ENCODE measurements around the gene LEMD1. TPM values are rescaled to one million over a fixed set of nuclear protein-coding genes. Genes with fewer than 3 reads are reported as not detected.

LEMD1 gene
- total RNA-seq, 1 donor: not detected

DNA sequence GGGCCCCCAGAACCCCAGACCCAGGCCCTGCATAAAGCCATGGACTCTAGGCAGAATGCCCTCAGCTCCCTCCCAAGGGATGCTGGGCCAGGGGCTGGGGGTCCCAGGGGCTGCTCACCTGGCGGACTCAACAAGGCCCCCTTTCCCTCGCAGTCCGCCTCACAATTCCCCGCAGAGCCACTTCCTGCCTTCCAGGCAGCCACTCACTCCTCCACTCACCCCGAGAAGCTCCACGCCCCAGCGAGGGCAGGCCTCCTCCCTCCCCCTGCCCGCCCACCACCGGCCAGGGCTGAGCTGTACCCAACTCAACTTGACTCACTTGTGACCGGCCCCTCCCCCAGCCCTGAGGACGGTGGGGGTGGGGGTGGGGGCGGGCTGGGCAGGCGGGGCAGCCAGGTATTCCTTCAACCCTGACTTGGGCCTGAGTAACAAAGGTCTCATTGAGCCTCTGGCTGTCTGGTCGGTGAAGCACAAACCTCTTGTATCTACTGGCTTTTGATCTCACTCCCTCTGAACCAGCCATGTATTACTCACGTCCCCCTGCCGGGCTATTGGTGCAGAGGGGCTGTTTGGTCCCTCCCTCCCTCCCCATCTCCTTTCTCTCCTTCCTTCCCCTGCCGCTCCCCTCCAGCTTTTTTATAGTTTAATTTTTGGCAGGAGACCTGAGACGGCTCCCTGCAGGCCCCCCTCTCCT is 28.0 kb upstream of the LEMD1 start:
- H3K4me1 ChIP-seq (ENCODE audit: insufficient read depth, low read length): peaks cover 6% of the 10 kb centered on the region
- H3K27me3 ChIP-seq (ENCODE audit: insufficient read depth, low read length): peaks cover 51% of the 10 kb centered on the region
- H2AFZ ChIP-seq (ENCODE audit: low read length): no peak overlapping the region
- H3K79me2 ChIP-seq (ENCODE audit: insufficient read depth, low read length): no peaks in the 10 kb centered on the region
- H3K4me3 ChIP-seq (ENCODE audit: insufficient read depth, low read length): no peak overlapping the region
- H3K9me3 ChIP-seq (ENCODE audit: low read depth, low read length): no peaks in the 10 kb centered on the region
- no peak for TF ChIP-seq CTCF (IDR thresholded peaks at IDR 0.05; ENCODE audit: extremely low read depth, low read depth, low read length)
- peak; percentile 97 for DNase-seq (ENCODE audit: insufficient read length, low spot score, missing footprints)
- peak overlapping the region; percentile 13 for H3K4me2 ChIP-seq (ENCODE audit: insufficient read depth, low read length)
- H3K36me3 ChIP-seq (ENCODE audit: insufficient read depth, low read length): no peaks in the 10 kb centered on the region
- no peaks in the 10 kb centered on the region for H4K20me1 ChIP-seq (ENCODE audit: insufficient read depth, low read length)
- H3K27ac ChIP-seq (ENCODE audit: low read depth, low read length): no peak overlapping the region

DNA sequence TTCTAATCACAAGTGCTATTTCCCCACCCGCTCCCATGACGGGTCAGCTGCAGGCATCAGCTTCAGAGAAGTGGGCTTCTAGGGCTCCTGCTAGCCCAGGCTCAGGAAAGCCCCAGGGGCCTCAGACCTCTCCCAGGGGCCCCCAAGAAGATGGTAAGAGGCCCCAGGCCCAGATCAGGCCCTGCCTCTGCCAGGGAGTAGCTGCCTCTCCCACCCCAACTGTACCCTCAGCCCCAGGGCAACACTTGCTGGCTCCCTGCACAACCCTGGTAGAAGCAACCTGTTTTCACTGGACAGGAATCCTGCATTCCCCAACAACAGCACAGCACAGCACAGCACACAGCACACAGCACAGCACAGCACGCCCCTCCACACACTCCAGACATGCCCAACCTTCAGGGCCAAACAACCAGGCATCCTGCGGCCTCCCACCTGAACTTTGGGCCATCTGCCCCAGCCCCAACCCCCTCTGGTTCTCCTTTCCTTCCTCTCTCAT is 27.4 kb upstream of the LEMD1 start:
- DNase-seq (ENCODE audit: insufficient read length, low spot score, missing footprints): peak; percentile 76
- TF ChIP-seq CTCF (IDR thresholded peaks at IDR 0.05; ENCODE audit: extremely low read depth, low read depth, low read length): no peak
- Histone ChIP-seq H3K9me3 (ENCODE audit: low read depth, low read length) (no peaks in the 10 kb centered on the region), H3K27me3 (ENCODE audit: insufficient read depth, low read length) (peaks cover 45% of the 10 kb centered on the region), H3K27ac (ENCODE audit: low read depth, low read length) (no peak overlapping the region), H3K4me3 (ENCODE audit: insufficient read depth, low read length) (no peak overlapping the region), H4K20me1 (ENCODE audit: insufficient read depth, low read length) (no peaks in the 10 kb centered on the region), H3K79me2 (ENCODE audit: insufficient read depth, low read length) (no peaks in the 10 kb centered on the region), H2AFZ (ENCODE audit: low read length) (no peak overlapping the region), H3K4me1 (ENCODE audit: insufficient read depth, low read length) (peaks cover 6% of the 10 kb centered on the region), H3K4me2 (ENCODE audit: insufficient read depth, low read length) (peak overlapping the region; percentile 13), H3K36me3 (ENCODE audit: insufficient read depth, low read length) (no peaks in the 10 kb centered on the region)

DNA sequence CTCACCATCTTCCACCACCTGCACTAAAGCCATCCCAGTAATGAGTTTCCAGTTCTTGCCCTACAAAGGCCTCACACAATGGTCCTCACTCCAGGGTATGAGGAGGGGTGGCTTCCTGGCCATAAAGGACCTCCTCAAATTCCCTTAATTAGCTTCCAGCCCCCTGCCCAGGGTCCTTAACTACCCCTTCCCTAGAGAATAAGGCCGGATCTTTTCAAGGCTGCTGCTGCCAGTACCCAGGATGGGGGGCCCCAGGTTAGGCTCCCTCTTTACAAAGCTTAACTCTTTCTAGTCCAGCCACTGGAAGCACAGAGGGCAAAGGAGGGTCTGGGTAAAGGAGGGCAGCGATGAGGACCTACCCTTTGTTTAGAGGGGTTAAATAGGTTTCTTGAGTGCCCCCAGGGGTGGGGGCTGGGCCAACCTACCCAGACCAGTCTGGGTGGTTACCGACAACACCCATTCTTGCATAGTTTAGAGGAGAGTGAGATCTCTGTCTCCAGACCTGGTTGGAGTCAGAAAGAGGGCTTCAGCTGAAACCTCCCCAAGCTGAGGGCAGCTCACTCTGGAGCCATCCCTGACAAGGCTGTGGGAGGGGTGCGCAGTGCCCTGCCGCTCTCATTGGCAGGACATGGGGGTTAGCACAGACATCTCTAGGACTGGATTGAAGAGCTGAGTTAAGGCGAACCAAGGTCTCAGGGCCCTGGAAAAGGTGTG is 26.8 kb upstream of the LEMD1 start:
- H3K4me2 ChIP-seq (ENCODE audit: insufficient read depth, low read length): no peak overlapping the region
- no peaks in the 10 kb centered on the region for H3K9me3 ChIP-seq (ENCODE audit: low read depth, low read length)
- peaks cover 44% of the 10 kb centered on the region for H3K27me3 ChIP-seq (ENCODE audit: insufficient read depth, low read length)
- no peaks in the 10 kb centered on the region for H3K36me3 ChIP-seq (ENCODE audit: insufficient read depth, low read length)
- H2AFZ ChIP-seq (ENCODE audit: low read length): no peak overlapping the region
- H3K4me3 ChIP-seq (ENCODE audit: insufficient read depth, low read length): no peak overlapping the region
- no peak for DNase-seq (ENCODE audit: insufficient read length, low spot score, missing footprints)
- H3K4me1 ChIP-seq (ENCODE audit: insufficient read depth, low read length): peaks cover 6% of the 10 kb centered on the region
- no peak for TF ChIP-seq CTCF (IDR thresholded peaks at IDR 0.05; ENCODE audit: extremely low read depth, low read depth, low read length)
- H3K79me2 ChIP-seq (ENCODE audit: insufficient read depth, low read length): no peaks in the 10 kb centered on the region
- no peaks in the 10 kb centered on the region for H4K20me1 ChIP-seq (ENCODE audit: insufficient read depth, low read length)
- H3K27ac ChIP-seq (ENCODE audit: low read depth, low read length): no peak overlapping the region

All from osteoblast (primary cell).